ENCODE results near the gene BIVM. TPM values are rescaled to one million over a fixed set of nuclear protein-coding genes. Genes with fewer than 3 reads are reported as not detected.

Gene BIVM
- total and polyA plus RNA-seq, 2 experiments from 2014 or later, result 3.2 to 4.2 TPM

DNA sequence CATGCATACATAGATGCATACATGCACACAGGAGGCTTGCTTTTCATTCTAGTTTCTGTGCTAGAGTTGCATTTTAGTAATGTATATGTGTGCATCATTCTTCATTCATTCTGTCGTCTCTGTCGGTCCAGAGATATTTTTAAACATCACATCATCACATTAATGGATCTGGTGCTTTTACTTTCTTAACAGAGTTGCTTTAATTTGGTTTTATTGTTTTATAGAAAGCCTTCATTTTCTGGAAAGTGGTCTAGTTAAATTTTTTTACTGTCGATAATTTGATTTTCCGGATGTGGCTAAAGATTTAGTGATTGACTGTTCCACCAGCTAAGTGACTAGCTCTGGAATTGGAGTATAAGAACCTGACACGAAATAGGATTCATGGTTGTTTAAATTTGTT lies 16.9 kb downstream of the BIVM start (continued):
- TF ChIP-seq, protein P1, sequence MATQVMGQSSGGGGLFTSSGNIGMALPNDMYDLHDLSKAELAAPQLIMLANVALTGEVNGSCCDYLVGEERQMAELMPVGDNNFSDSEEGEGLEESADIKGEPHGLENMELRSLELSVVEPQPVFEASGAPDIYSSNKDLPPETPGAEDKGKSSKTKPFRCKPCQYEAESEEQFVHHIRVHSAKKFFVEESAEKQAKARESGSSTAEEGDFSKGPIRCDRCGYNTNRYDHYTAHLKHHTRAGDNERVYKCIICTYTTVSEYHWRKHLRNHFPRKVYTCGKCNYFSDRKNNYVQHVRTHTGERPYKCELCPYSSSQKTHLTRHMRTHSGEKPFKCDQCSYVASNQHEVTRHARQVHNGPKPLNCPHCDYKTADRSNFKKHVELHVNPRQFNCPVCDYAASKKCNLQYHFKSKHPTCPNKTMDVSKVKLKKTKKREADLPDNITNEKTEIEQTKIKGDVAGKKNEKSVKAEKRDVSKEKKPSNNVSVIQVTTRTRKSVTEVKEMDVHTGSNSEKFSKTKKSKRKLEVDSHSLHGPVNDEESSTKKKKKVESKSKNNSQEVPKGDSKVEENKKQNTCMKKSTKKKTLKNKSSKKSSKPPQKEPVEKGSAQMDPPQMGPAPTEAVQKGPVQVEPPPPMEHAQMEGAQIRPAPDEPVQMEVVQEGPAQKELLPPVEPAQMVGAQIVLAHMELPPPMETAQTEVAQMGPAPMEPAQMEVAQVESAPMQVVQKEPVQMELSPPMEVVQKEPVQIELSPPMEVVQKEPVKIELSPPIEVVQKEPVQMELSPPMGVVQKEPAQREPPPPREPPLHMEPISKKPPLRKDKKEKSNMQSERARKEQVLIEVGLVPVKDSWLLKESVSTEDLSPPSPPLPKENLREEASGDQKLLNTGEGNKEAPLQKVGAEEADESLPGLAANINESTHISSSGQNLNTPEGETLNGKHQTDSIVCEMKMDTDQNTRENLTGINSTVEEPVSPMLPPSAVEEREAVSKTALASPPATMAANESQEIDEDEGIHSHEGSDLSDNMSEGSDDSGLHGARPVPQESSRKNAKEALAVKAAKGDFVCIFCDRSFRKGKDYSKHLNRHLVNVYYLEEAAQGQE (IDR thresholded peaks at IDR 0.05; ENCODE audit: unreplicated experiment), result no peak

DNA sequence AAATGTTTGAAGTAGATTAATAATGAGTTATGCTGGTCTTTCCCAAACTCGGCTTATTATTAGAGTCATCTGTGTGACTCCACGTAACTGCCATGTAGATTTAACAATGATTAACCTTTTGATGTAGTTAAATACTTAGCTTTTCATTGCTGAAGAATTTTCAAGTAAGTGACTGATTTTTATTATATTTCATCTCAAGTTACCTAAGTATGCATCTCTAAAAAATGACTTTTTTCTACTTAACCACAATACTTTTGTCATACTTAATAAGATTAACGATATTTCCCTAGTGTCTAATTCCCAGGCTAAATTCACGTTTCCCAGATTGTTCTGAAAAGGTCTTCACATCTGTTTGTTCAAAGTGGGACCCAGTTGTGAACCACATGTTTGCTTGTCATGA lies 17.8 kb downstream of the BIVM start:
- ATAC-seq (no peak), DNase-seq (ENCODE audit: low spot score) (no peak)
- H3K27ac Mint-ChIP-seq, result no peak overlapping the region
- Histone ChIP-seq H3K4me3 (no peak overlapping the region), H3K4me1 (ENCODE audit: insufficient read depth) (no peaks in the 10 kb centered on the region), H3K36me3 (ENCODE audit: insufficient read depth) (no peaks in the 10 kb centered on the region), H3K9me2 (ENCODE audit: insufficient read depth) (no peaks in the 10 kb centered on the region), H3K79me2 (replicated peaks; ENCODE audit: insufficient read depth) (no peaks in the 10 kb centered on the region), H3K4me2 (no peak overlapping the region), H3K27ac (ENCODE audit: low read depth) (no peak overlapping the region), H4K20me1 (replicated peaks; ENCODE audit: insufficient read depth) (no peaks in the 10 kb centered on the region), H3K27me3 (ENCODE audit: insufficient read depth) (no peaks in the 10 kb centered on the region), H2AFZ (no peak overlapping the region), H3F3A (replicated peaks; ENCODE audit: low read depth) (no peaks in the 10 kb centered on the region)
- peaks cover 5% of the 10 kb centered on the region; the same call in 1 of the 3 replicates for H3K9me3 Mint-ChIP-seq
- 0 out of 3 replicates have a peak, but pooled peaks cover 3% of the 10 kb centered on the region for H3K4me1 Mint-ChIP-seq
- no peak overlapping the region for H3K4me3 Mint-ChIP-seq
- H3K36me3 Mint-ChIP-seq (ENCODE audit: low read depth), result peaks cover 5% of the 10 kb centered on the region; the same call in 2 of the 3 replicates
- H3K27me3 Mint-ChIP-seq (ENCODE audit: insufficient read depth, low read depth, poor library complexity), result no peaks in the 10 kb centered on the region
- TF ChIP-seq, protein P1 (IDR thresholded peaks at IDR 0.05; ENCODE audit: unreplicated experiment), result no peak
- TF ChIP-seq, protein P2, sequence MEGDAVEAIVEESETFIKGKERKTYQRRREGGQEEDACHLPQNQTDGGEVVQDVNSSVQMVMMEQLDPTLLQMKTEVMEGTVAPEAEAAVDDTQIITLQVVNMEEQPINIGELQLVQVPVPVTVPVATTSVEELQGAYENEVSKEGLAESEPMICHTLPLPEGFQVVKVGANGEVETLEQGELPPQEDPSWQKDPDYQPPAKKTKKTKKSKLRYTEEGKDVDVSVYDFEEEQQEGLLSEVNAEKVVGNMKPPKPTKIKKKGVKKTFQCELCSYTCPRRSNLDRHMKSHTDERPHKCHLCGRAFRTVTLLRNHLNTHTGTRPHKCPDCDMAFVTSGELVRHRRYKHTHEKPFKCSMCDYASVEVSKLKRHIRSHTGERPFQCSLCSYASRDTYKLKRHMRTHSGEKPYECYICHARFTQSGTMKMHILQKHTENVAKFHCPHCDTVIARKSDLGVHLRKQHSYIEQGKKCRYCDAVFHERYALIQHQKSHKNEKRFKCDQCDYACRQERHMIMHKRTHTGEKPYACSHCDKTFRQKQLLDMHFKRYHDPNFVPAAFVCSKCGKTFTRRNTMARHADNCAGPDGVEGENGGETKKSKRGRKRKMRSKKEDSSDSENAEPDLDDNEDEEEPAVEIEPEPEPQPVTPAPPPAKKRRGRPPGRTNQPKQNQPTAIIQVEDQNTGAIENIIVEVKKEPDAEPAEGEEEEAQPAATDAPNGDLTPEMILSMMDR (conservative IDR thresholded peaks at IDR 0.05; ENCODE audit: low read depth in 2 of 2), result no peak
- no peak for TF ChIP-seq EZH2 (IDR thresholded peaks at IDR 0.05; ENCODE audit: low read depth, unreplicated experiment)
- no peak for TF ChIP-seq CREB1 (CRISPR knock-in tag; IDR thresholded peaks at IDR 0.05; ENCODE audit: low read depth)
- no peak for TF ChIP-seq ZNF331 (CRISPR knock-in tag; IDR thresholded peaks at IDR 0.05; ENCODE audit: low read depth)
- TF ChIP-seq JUNB (IDR thresholded peaks at IDR 0.05; ENCODE audit: unreplicated experiment), result no peak
- TF ChIP-seq, protein P3, sequence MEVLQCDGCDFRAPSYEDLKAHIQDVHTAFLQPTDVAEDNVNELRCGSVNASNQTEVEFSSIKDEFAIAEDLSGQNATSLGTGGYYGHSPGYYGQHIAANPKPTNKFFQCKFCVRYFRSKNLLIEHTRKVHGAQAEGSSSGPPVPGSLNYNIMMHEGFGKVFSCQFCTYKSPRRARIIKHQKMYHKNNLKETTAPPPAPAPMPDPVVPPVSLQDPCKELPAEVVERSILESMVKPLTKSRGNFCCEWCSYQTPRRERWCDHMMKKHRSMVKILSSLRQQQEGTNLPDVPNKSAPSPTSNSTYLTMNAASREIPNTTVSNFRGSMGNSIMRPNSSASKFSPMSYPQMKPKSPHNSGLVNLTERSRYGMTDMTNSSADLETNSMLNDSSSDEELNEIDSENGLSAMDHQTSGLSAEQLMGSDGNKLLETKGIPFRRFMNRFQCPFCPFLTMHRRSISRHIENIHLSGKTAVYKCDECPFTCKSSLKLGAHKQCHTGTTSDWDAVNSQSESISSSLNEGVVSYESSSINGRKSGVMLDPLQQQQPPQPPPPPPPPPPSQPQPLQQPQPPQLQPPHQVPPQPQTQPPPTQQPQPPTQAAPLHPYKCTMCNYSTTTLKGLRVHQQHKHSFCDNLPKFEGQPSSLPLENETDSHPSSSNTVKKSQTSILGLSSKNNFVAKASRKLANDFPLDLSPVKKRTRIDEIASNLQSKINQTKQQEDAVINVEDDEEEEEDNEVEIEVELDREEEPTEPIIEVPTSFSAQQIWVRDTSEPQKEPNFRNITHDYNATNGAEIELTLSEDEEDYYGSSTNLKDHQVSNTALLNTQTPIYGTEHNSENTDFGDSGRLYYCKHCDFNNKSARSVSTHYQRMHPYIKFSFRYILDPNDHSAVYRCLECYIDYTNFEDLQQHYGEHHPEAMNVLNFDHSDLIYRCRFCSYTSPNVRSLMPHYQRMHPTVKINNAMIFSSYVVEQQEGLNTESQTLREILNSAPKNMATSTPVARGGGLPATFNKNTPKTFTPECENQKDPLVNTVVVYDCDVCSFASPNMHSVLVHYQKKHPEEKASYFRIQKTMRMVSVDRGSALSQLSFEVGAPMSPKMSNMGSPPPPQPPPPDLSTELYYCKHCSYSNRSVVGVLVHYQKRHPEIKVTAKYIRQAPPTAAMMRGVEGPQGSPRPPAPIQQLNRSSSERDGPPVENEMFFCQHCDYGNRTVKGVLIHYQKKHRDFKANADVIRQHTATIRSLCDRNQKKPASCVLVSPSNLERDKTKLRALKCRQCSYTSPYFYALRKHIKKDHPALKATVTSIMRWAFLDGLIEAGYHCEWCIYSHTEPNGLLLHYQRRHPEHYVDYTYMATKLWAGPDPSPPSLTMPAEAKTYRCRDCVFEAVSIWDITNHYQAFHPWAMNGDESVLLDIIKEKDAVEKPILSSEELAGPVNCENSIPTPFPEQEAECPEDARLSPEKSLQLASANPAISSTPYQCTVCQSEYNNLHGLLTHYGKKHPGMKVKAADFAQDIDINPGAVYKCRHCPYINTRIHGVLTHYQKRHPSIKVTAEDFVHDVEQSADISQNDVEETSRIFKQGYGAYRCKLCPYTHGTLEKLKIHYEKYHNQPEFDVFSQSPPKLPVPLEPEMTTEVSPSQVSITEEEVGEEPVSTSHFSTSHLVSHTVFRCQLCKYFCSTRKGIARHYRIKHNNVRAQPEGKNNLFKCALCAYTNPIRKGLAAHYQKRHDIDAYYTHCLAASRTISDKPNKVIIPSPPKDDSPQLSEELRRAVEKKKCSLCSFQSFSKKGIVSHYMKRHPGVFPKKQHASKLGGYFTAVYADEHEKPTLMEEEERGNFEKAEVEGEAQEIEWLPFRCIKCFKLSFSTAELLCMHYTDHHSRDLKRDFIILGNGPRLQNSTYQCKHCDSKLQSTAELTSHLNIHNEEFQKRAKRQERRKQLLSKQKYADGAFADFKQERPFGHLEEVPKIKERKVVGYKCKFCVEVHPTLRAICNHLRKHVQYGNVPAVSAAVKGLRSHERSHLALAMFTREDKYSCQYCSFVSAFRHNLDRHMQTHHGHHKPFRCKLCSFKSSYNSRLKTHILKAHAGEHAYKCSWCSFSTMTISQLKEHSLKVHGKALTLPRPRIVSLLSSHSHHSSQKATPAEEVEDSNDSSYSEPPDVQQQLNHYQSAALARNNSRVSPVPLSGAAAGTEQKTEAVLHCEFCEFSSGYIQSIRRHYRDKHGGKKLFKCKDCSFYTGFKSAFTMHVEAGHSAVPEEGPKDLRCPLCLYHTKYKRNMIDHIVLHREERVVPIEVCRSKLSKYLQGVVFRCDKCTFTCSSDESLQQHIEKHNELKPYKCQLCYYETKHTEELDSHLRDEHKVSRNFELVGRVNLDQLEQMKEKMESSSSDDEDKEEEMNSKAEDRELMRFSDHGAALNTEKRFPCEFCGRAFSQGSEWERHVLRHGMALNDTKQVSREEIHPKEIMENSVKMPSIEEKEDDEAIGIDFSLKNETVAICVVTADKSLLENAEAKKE (CRISPR knock-in tag; IDR thresholded peaks at IDR 0.05), result no peak
- no peak for TF ChIP-seq POLR2AphosphoS5 (IDR thresholded peaks at IDR 0.05; ENCODE audit: low read depth)
- no peak for TF ChIP-seq NANOG (IDR thresholded peaks at IDR 0.05; ENCODE audit: borderline replicate concordance)
